ENCODE data around the gene UBN2.

Gene UBN2

DNA sequence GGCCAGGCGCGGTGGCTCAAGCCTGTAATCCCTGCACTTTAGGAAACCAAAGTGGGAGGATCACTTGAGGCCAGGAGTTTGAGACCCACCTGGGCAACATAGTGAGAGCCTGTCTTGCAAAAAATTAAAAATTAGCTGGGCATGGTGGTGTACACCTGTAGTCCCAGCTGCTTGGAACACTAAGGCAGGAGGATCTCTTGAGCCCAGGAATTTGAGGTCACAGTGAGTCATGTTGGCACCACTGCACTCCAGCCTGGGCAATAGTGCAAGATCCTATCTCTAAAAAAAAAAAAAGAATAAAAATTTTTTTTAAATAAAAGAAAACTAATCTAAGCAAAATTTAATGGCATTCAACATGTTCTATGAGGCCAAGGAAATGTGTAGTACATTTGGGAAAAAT is 44.9 kb upstream of the UBN2 start:
- no peak overlapping the region for H4K5ac ChIP-seq (ENCODE audit: low read length)
- H3K18ac ChIP-seq (ENCODE audit: low read length): no peak overlapping the region
- no peak overlapping the region for H2BK15ac ChIP-seq (replicated peaks; ENCODE audit: low read depth)
- H3K4me1 ChIP-seq (ENCODE audit: control insufficient read depth, low read depth, low read length): peaks cover 9% of the 10 kb centered on the region
- no peak overlapping the region for H3K4me2 ChIP-seq (ENCODE audit: low read length)
- no peak overlapping the region for H4K8ac ChIP-seq (ENCODE audit: low read depth, low read length)
- no peak overlapping the region for H2BK120ac ChIP-seq (ENCODE audit: low read depth, low read length)
- WGBS (ENCODE audit: extremely low coverage, insufficient coverage, low lambda C conversion rate): no CpG with 5 or more reads among the region's 2 CpGs
- H3K4me3 ChIP-seq (ENCODE audit: low read length): no peak overlapping the region
- H3K9ac ChIP-seq (ENCODE audit: low read length): no peak overlapping the region
- no peak overlapping the region for H2BK5ac ChIP-seq (ENCODE audit: low read length)
- no peaks in the 10 kb centered on the region for H3K79me2 ChIP-seq (ENCODE audit: control insufficient read depth, insufficient read depth, low read length)
- H3K36me3 ChIP-seq (ENCODE audit: control insufficient read depth, insufficient read depth, low read length): no peaks in the 10 kb centered on the region
- no peak overlapping the region for H3K56ac ChIP-seq (ENCODE audit: low read length)
- DNase-seq: no peak
- H3K27me3 ChIP-seq (ENCODE audit: insufficient read depth, low read length, poor library complexity): no peaks in the 10 kb centered on the region
- H3K4ac ChIP-seq (ENCODE audit: low read depth, low read length): no peak overlapping the region
- H2AK5ac ChIP-seq (ENCODE audit: low read length): no peak overlapping the region
- no peak overlapping the region for H3K27ac ChIP-seq (ENCODE audit: low read depth, low read length)
- H3K79me1 ChIP-seq (ENCODE audit: low read length): no peaks in the 10 kb centered on the region
- H3K23ac ChIP-seq (ENCODE audit: low read length): no peak overlapping the region

DNA sequence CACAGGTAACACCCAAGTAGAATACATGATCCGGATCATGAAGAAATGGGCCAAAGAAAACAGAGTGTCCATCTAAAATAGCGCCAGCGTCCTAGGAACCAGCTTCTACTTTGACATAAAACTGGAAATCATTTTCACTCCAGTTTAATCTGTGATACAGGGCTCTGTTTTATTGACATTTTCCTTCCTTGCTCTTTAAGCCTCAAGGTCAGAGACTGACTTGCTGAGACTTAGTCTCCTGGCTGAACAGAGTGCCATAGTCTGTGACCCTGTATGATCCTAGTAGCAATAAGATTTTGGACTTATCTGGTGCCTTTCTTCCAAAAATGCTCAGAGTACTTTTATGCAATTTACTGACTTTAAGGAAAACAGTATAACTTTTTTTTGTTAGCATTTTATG is 41.7 kb upstream of the UBN2 start:
- no peak overlapping the region for H2BK15ac ChIP-seq (replicated peaks; ENCODE audit: low read depth)
- H3K27ac ChIP-seq (ENCODE audit: low read depth, low read length): no peak overlapping the region
- H3K56ac ChIP-seq (ENCODE audit: low read length): no peak overlapping the region
- no peak for DNase-seq
- H3K4me3 ChIP-seq (ENCODE audit: low read length): no peak overlapping the region
- H3K79me2 ChIP-seq (ENCODE audit: control insufficient read depth, insufficient read depth, low read length): no peaks in the 10 kb centered on the region
- H2AK5ac ChIP-seq (ENCODE audit: low read length): no peak overlapping the region
- H3K4ac ChIP-seq (ENCODE audit: low read depth, low read length): no peak overlapping the region
- H3K27me3 ChIP-seq (ENCODE audit: insufficient read depth, low read length, poor library complexity): no peaks in the 10 kb centered on the region
- no peak overlapping the region for H3K9ac ChIP-seq (ENCODE audit: low read length)
- no peaks in the 10 kb centered on the region for H3K4me1 ChIP-seq (ENCODE audit: control insufficient read depth, low read depth, low read length)
- H3K79me1 ChIP-seq (ENCODE audit: low read length): no peaks in the 10 kb centered on the region
- no peak overlapping the region for H2BK120ac ChIP-seq (ENCODE audit: low read depth, low read length)
- no CpG with 5 or more reads among the region's 3 CpGs for WGBS (ENCODE audit: extremely low coverage, insufficient coverage, low lambda C conversion rate)
- no peak overlapping the region for H4K8ac ChIP-seq (ENCODE audit: low read depth, low read length)
- no peak overlapping the region for H3K4me2 ChIP-seq (ENCODE audit: low read length)
- no peak overlapping the region for H3K18ac ChIP-seq (ENCODE audit: low read length)
- H4K5ac ChIP-seq (ENCODE audit: low read length): no peak overlapping the region
- no peaks in the 10 kb centered on the region for H3K36me3 ChIP-seq (ENCODE audit: control insufficient read depth, insufficient read depth, low read length)
- no peak overlapping the region for H3K23ac ChIP-seq (ENCODE audit: low read length)
- H2BK5ac ChIP-seq (ENCODE audit: low read length): no peak overlapping the region

- Histone ChIP-seq H3K4me2 (ENCODE audit: low read length) (no peak overlapping the region), H3K79me1 (ENCODE audit: low read length) (no peaks in the 10 kb centered on the region), H4K5ac (ENCODE audit: low read length) (no peak overlapping the region), H2BK5ac (ENCODE audit: low read length) (no peak overlapping the region), H4K8ac (ENCODE audit: low read depth, low read length) (no peak overlapping the region), H3K18ac (ENCODE audit: low read length) (no peak overlapping the region), H3K23ac (ENCODE audit: low read length) (no peak overlapping the region), H3K9ac (ENCODE audit: low read length) (no peak overlapping the region), H2BK15ac (replicated peaks; ENCODE audit: low read depth) (no peak overlapping the region), H3K4ac (ENCODE audit: low read depth, low read length) (no peak overlapping the region), H2AK5ac (ENCODE audit: low read length) (no peak overlapping the region), H2BK120ac (ENCODE audit: low read depth, low read length) (no peak overlapping the region), H3K27me3 (ENCODE audit: insufficient read depth, low read length, poor library complexity) (no peaks in the 10 kb centered on the region), H3K36me3 (ENCODE audit: control insufficient read depth, insufficient read depth, low read length) (no peaks in the 10 kb centered on the region), H3K79me2 (ENCODE audit: control insufficient read depth, insufficient read depth, low read length) (no peaks in the 10 kb centered on the region), H3K27ac (ENCODE audit: low read depth, low read length) (no peak overlapping the region), H3K4me1 (ENCODE audit: control insufficient read depth, low read depth, low read length) (no peaks in the 10 kb centered on the region), H3K56ac (ENCODE audit: low read length) (no peak overlapping the region), H3K4me3 (ENCODE audit: low read length) (no peak overlapping the region)
- no peak for DNase-seq
- no CpG with 5 or more reads among the region's 3 CpGs for WGBS (ENCODE audit: extremely low coverage, insufficient coverage, low lambda C conversion rate)
These were observed 38.9 kb upstream of the UBN2 start for GRCh38 chr7:139192014-139192706.

DNA sequence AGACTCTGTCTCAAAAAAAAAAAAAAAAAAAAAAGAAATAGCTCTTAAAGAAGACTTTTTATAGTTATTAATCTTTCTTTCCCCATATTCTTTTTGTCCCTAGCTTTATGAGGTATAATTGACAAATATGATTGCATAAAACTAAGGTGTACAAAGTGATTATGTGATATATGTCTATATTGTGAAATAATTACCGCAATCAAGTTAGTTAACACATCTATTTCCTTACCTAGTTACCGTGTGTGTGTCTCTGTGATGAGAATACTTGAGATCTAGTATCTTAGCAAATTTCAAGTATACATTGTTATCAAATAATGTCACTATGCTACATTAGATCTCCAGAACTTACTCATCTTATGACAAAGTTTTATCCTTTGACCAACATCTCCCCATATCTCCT is 30.7 kb upstream of the UBN2 start:
- no peak overlapping the region for H3K18ac ChIP-seq (ENCODE audit: low read length)
- H3K79me1 ChIP-seq (ENCODE audit: low read length): no peaks in the 10 kb centered on the region
- no peak overlapping the region for H3K23ac ChIP-seq (ENCODE audit: low read length)
- no peaks in the 10 kb centered on the region for H3K27me3 ChIP-seq (ENCODE audit: insufficient read depth, low read length, poor library complexity)
- no peaks in the 10 kb centered on the region for H3K36me3 ChIP-seq (ENCODE audit: control insufficient read depth, insufficient read depth, low read length)
- H3K79me2 ChIP-seq (ENCODE audit: control insufficient read depth, insufficient read depth, low read length): no peaks in the 10 kb centered on the region
- H2BK15ac ChIP-seq (replicated peaks; ENCODE audit: low read depth): no peak overlapping the region
- no peak overlapping the region for H4K5ac ChIP-seq (ENCODE audit: low read length)
- H3K9ac ChIP-seq (ENCODE audit: low read length): no peak overlapping the region
- no peak overlapping the region for H3K4me2 ChIP-seq (ENCODE audit: low read length)
- H2AK5ac ChIP-seq (ENCODE audit: low read length): no peak overlapping the region
- no peak for DNase-seq
- no CpG with 5 or more reads among the region's 2 CpGs for whole genome bisulfite sequencing (ENCODE audit: extremely low coverage, insufficient coverage, low lambda C conversion rate)
- no peak overlapping the region for H4K8ac ChIP-seq (ENCODE audit: low read depth, low read length)
- no peak overlapping the region for H3K27ac ChIP-seq (ENCODE audit: low read depth, low read length)
- H3K4me3 ChIP-seq (ENCODE audit: low read length): no peak overlapping the region
- no peak overlapping the region for H2BK5ac ChIP-seq (ENCODE audit: low read length)
- H3K4ac ChIP-seq (ENCODE audit: low read depth, low read length): no peak overlapping the region
- H3K56ac ChIP-seq (ENCODE audit: low read length): no peak overlapping the region
- no peaks in the 10 kb centered on the region for H3K4me1 ChIP-seq (ENCODE audit: control insufficient read depth, low read depth, low read length)
- H2BK120ac ChIP-seq (ENCODE audit: low read depth, low read length): no peak overlapping the region

- WGBS (ENCODE audit: extremely low coverage, insufficient coverage, low lambda C conversion rate): no CpG with 5 or more reads among the region's 3 CpGs
These were observed 27.0 kb upstream of the UBN2 start for GRCh38 chr7:139203992-139204391.

DNA sequence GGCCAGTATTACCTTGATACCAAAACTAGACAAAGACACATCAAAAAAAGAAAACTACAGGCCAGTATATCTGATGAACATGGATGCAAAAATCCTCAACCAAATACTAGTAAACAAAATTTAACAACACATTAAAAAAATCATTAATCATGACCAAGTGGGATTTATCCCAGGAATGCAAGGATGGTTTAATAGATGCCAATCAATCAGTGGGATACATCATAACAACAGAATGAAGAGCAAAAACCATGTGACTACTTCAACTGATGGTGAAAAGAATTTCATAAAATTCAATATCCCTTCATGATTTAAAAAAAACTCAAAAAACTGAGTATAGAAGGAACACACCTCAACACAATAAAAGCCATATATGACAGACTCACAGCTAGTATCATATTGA is 25.2 kb upstream of the UBN2 start:
- H3K23ac ChIP-seq (ENCODE audit: low read length): no peak overlapping the region
- no peak for DNase-seq
- H3K18ac ChIP-seq (ENCODE audit: low read length): no peak overlapping the region
- no peak overlapping the region for H3K56ac ChIP-seq (ENCODE audit: low read length)
- no peaks in the 10 kb centered on the region for H3K79me1 ChIP-seq (ENCODE audit: low read length)
- H3K9ac ChIP-seq (ENCODE audit: low read length): no peak overlapping the region
- H2BK5ac ChIP-seq (ENCODE audit: low read length): no peak overlapping the region
- H3K4me2 ChIP-seq (ENCODE audit: low read length): no peak overlapping the region
- no peaks in the 10 kb centered on the region for H3K79me2 ChIP-seq (ENCODE audit: control insufficient read depth, insufficient read depth, low read length)
- no peaks in the 10 kb centered on the region for H3K27me3 ChIP-seq (ENCODE audit: insufficient read depth, low read length, poor library complexity)
- H4K8ac ChIP-seq (ENCODE audit: low read depth, low read length): no peak overlapping the region
- H3K4me3 ChIP-seq (ENCODE audit: low read length): no peak overlapping the region
- H4K5ac ChIP-seq (ENCODE audit: low read length): no peak overlapping the region
- no peak overlapping the region for H3K27ac ChIP-seq (ENCODE audit: low read depth, low read length)
- H2BK120ac ChIP-seq (ENCODE audit: low read depth, low read length): no peak overlapping the region
- H2BK15ac ChIP-seq (replicated peaks; ENCODE audit: low read depth): no peak overlapping the region
- H3K36me3 ChIP-seq (ENCODE audit: control insufficient read depth, insufficient read depth, low read length): no peaks in the 10 kb centered on the region
- no peak overlapping the region for H3K4ac ChIP-seq (ENCODE audit: low read depth, low read length)
- H2AK5ac ChIP-seq (ENCODE audit: low read length): no peak overlapping the region
- no peaks in the 10 kb centered on the region for H3K4me1 ChIP-seq (ENCODE audit: control insufficient read depth, low read depth, low read length)

More at GRCh38 chr7:139203992-139204391, 27.0 kb upstream of the UBN2 start:
- no peak overlapping the region for H4K5ac ChIP-seq (ENCODE audit: low read length)
- peak; percentile 64 for DNase-seq
- no peak overlapping the region for H2BK120ac ChIP-seq (ENCODE audit: low read depth, low read length)
- H3K36me3 ChIP-seq (ENCODE audit: control insufficient read depth, insufficient read depth, low read length): no peaks in the 10 kb centered on the region
- no peak overlapping the region for H4K8ac ChIP-seq (ENCODE audit: low read depth, low read length)
- H3K79me2 ChIP-seq (ENCODE audit: control insufficient read depth, insufficient read depth, low read length): no peaks in the 10 kb centered on the region
- H3K56ac ChIP-seq (ENCODE audit: low read length): no peak overlapping the region
- H3K4ac ChIP-seq (ENCODE audit: low read depth, low read length): peak overlapping the region; percentile 25
- H3K23ac ChIP-seq (ENCODE audit: low read length): no peak overlapping the region
- H3K27ac ChIP-seq (ENCODE audit: low read depth, low read length): no peak overlapping the region
- no peak overlapping the region for H3K4me3 ChIP-seq (ENCODE audit: low read length)
- no peak overlapping the region for H2BK15ac ChIP-seq (replicated peaks; ENCODE audit: low read depth)
- no peaks in the 10 kb centered on the region for H3K4me1 ChIP-seq (ENCODE audit: control insufficient read depth, low read depth, low read length)
- no peak overlapping the region for H3K4me2 ChIP-seq (ENCODE audit: low read length)
- no peak overlapping the region for H3K9ac ChIP-seq (ENCODE audit: low read length)
- no peaks in the 10 kb centered on the region for H3K27me3 ChIP-seq (ENCODE audit: insufficient read depth, low read length, poor library complexity)
- H2BK5ac ChIP-seq (ENCODE audit: low read length): no peak overlapping the region
- no peak overlapping the region for H2AK5ac ChIP-seq (ENCODE audit: low read length)
- H3K18ac ChIP-seq (ENCODE audit: low read length): no peak overlapping the region
- H3K79me1 ChIP-seq (ENCODE audit: low read length): no peaks in the 10 kb centered on the region

All from mesendoderm (in vitro differentiated cells).